Inflammatory macrophage treated with lipopolysaccharide for 1 hour (primary cell): ENCODE measurements around the gene CFAP251.
"Not testable (repeated sequence)": the region's sequence is repeated elsewhere in the genome, so short reads cannot be mapped to it uniquely, and the experiment has no call there.

Source experiments
- DNase-seq, 2 donors: peaks; one replicate each; pipeline ENCODE4 v3.0.0-alpha.2; 2020 to 2022

The CFAP251 gene

GRCh38 chr12:122029620-122030423 is 111.4 kb downstream of the CFAP251 start:
- DNase-seq = no peak

DNA sequence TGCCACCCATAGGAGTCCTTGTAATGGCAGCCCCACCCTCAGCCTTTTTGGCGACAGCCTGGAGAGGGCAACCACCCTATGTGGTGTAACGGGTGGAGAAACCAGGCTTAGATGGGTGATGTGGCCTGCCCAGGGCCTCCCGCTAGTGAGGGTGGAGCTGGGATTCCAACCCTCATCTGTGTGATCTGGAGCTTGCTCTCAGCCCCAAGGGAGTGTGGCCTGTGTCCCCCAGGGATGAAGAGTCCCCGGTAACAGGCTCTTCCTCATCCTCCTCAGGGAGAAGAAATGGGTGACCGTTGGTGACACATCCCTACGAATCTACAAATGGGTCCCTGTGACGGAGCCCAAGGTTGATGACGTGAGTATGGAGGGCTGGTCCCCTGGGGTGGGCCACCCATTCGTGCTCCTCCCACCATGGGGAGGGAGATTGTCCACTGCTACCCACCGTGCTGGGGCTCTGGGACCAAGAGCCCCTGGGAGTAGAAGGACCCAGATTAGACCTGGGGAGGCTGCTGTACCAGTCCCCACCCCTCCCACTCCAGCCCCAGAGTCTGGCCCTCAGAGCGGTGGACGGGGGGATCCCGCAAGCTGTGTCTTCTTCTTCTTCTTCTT is 112.1 kb downstream of the CFAP251 start:
- no peak for DNase-seq

GRCh38 chr12:122031342-122032216 is 113.2 kb downstream of the CFAP251 start:
- peak in 1 of 2 donors; percentile 70 for DNase-seq

GRCh38 chr12:122032580-122032979 is 114.2 kb downstream of the CFAP251 start:
- DNase-seq = no peak

DNA sequence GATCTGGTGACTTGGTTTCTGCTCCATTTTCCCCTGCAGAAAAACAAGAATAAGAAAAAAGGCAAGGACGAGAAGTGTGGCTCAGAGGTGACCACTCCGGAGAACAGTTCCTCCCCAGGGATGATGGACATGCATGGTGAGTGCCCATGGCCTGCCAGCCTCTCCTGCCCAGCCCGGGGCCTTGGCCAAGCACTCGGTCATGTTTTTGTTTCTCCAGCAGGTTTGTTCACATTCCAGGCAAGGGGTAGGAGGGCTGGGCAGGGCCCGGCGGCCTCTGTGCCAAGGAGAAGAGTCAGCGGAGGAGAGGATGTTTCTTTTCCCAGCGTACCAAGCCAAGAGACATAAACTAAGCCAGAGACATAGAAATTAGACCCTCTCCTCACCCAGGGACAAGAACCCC is 116.9 kb downstream of the CFAP251 start:
- DNase-seq = no peak

DNA sequence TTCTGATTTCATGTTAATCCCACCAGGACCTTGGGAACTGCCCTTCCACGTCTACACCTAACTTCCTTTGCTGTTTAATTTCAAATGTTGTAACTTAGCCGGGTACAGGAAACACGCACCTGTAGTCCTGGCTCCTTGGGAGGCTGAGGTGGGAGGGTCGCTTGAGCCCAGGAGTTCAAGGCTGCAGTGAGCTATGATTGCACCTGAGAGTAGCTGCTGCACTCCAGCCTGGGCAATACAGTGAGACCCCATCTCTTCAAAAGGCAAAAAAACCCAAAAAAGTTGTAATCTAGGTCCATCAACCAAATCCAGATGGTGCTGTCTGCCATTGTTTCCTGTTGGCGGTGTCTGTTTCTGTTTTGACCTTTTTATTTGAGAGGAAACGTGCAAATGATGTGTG is 117.8 kb downstream of the CFAP251 start:
- DNase-seq = no peak

GRCh38 chr12:122040579-122041386 is 122.4 kb downstream of the CFAP251 start:
- DNase-seq = no peak

- DNase-seq = not testable (repeated sequence)
These were observed 123.1 kb downstream of the CFAP251 start for GRCh38 chr12:122041458-122041857.

- no peak for DNase-seq
These were observed 124.5 kb downstream of the CFAP251 start for GRCh38 chr12:122042910-122043309.

DNA sequence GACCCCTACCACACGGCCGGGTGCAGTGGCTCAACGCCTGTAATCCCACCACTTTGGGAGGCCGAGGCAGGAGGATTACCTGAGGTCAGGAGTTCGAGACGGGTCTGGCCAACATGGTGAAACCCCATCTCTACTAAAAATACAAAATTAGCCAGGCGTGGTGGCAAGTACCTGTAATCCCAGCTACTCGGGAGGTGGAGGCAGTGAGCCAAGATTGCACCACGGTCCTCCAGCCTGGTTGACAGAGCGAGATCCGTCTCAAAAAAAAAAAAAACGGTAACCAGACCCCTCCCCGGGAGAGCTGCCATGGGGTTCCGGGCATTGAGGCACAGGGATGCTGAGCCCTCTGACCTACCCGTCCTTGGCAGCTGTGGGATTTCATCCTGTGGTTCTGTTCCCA is 125.1 kb downstream of the CFAP251 start:
- DNase-seq = no peak

DNA sequence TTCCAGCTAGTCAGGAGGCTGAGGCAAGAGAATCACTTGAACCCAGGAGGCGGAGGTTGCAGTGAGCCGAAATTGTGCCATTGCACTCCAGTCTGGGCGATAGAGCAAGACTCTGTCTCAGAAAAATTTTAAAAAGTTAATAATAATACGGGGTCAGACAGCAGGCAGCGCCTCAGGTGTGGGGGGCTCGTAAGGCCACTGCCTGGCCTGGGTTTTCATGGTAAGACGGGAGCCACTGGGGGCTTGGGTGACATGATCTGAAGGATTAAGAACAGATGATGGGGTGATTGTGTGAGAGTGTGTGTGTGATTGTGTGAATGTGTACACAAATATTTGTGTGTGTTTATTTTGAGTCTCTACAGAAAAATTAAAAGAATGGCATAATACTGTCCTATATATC is 126.9 kb downstream of the CFAP251 start:
- DNase-seq = no peak

DNA sequence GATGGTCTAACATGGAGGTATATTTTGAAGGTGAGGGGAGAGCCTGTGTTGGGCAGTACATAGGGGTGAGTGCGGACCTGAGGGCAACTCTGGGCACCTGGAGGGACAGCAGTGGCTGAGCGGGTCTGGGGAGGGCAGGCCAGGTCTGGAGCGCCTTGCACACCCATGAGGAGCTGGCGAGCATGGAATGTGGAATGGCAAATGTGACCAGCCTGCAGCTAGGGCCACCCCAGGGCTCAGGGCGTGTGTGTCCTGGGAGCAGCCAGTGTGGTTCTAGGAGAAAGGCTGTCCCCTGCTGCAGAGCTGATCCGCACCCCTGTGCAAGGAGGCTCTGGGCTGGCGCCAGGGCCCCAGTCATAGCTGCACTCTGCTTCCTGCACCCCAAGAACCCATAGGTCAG is 127.8 kb downstream of the CFAP251 start:
- no peak for DNase-seq

GRCh38 chr12:122048151-122048550 is 129.8 kb downstream of the CFAP251 start:
- no peak for DNase-seq

DNA sequence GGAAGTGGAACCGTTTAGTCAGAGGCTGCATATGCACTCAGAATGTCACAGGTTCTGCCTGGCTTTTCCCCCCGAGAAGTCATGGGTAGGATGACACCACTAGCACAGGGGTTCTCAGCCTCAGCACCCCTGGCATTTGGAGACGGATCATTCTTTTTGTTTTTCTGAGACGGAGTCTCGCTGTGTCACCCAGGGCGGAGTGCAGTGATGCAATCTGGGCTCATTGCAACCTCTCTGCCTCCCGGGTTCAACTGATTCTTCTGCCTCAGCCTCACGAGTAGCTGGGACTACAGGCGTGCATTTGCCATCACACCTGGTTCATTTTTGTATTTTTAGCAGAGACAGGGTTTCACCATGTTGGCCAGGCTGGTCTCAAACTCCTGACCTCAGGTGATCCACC is 131.4 kb downstream of the CFAP251 start:
- no peak for DNase-seq

DNA sequence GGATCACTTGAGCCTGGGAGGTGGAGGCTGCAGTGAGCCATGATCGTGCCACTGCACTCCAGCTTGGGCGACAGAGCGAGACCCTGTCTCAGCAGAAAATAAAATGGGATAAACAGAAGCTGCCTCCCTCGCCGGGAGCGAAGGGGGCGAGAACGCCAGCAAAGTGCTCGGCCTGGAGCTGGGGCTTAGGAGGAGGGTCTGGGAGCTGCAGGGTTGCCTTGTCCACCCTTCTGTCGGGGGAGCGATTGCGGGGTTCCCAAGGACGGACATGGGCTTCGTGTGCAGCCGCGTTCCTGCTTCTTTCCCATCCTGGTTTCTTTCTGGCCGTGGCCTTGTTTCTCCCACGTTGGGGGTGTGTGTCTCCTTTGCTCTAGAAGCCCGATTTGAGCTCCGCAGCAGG is 132.3 kb downstream of the CFAP251 start:
- DNase-seq = no peak

DNA sequence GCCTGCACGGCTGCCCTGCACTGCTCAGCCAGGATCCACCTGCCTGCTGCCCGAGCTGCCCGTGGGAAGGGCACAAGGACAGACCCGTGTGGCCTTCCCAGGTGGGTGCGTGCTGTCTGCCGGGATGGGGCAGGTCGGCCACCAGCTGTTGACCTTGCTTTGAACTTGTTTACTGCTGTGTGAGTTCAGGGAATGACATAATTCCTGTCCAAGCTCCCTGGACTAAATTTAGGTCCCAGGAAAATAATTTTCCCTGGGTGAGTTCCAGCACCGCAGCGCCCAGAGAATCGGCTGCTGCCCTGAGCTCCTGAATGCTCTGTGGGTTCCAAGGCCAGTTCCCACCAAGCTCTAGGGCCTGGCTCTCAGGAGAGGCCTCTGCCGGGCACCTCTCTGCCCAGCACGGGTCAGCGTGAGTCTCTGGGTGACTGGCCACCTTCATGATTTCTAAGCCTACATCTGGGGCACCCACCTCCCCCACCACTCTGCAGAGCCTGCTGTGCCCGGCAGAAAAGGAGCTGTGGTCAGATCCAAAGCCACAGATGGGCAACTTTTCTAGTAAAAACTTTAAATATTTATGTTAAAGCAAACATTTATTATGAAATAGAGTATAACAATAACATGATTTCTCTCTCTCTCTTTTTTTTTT is 133.0 kb downstream of the CFAP251 start:
- no peak for DNase-seq

- DNase-seq = no peak
These were observed 133.9 kb downstream of the CFAP251 start for GRCh38 chr12:122052285-122052684.
